ENCODE results near the gene SYCE1. TPM values are rescaled to one million over a fixed set of nuclear protein-coding genes. Genes with fewer than 3 reads are reported as not detected.

Gene SYCE1
- total and polyA plus RNA-seq, 2 donors (not counting 1 experiment from before 2014, with no cell fraction given): 0.42 TPM; not detected in 1

- CTCF ChIA-PET: no interaction called here
- WGBS (ENCODE audit: insufficient coverage): 89% methylated on average over 7 of the region's 7 CpGs
- TF ChIP-seq CTCF (IDR thresholded peaks at IDR 0.05) (no peak), EZH2 (IDR thresholded peaks at IDR 0.05; ENCODE audit: borderline replicate concordance, insufficient read depth, low read depth, low read length, poor library complexity, severe bottlenecking) (no peak)
- Histone ChIP-seq H2AFZ (ENCODE audit: insufficient read depth, low read depth, low read length, poor library complexity, severe bottlenecking) (no peak overlapping the region), H3K36me3 (replicated peaks in 1 of 2; ENCODE audit: control extremely low read depth in 1 of 2, control insufficient read depth in 1 of 2, extremely low read depth in 1 of 2, insufficient read depth in 2 of 2, low read length in 1 of 2) (no peaks in the 10 kb centered on the region), H3K9me3 (ENCODE audit: control extremely low read depth in 1 of 3, control insufficient read depth in 2 of 3, insufficient read depth in 1 of 3, low read length in 2 of 3) (peaks cover 0 to 13% (median 0%) of the 10 kb centered on the region in 3 donors), H3K79me2 (ENCODE audit: control insufficient read depth, insufficient read depth, low read length) (no peaks in the 10 kb centered on the region), H4K20me1 (ENCODE audit: control insufficient read depth, insufficient read depth, low read length, poor library complexity, severe bottlenecking) (no peaks in the 10 kb centered on the region), H3K4me1 (ENCODE audit: control insufficient read depth in 2 of 2, insufficient read depth in 2 of 2, low read length in 2 of 2) (peaks cover 8 to 24% of the 10 kb centered on the region in 2 donors), H3K9ac (ENCODE audit: low read length) (no peak overlapping the region), H3K4me3 (ENCODE audit: control extremely low read depth in 1 of 5, extremely low read depth in 1 of 5, insufficient read depth in 1 of 5, low read depth in 2 of 5, low read length in 4 of 5) (no peak overlapping the region), H3K27ac (ENCODE audit: low read length in 2 of 2) (no peak overlapping the region), H3K4me2 (replicated peaks; ENCODE audit: low read depth, low read length, poor library complexity, severe bottlenecking) (no peak overlapping the region), H3K27me3 (replicated peaks in 1 of 4; ENCODE audit: control extremely low read depth in 1 of 4, control insufficient read depth in 3 of 4, insufficient read depth in 4 of 4, low read length in 3 of 4) (peaks cover 0 to 53% (median 10%) of the 10 kb centered on the region in 4 experiments)
- intact Hi-C loops (cut with micrococcal nuclease): no loop called here
- H3K27me3 Mint-ChIP-seq: peaks cover 48% of the 10 kb centered on the region
- DNase-seq (no peak), ATAC-seq (ENCODE audit: low read depth) (no peak)
- H3K27ac Mint-ChIP-seq: no peak overlapping the region
- H3K4me3 Mint-ChIP-seq: no peak overlapping the region
- no peaks in the 10 kb centered on the region for H3K9me3 Mint-ChIP-seq (ENCODE audit: insufficient read depth)
- H3K4me1 Mint-ChIP-seq: peaks cover 13% of the 10 kb centered on the region
- POLR2A ChIA-PET: no interaction called here
Measured at GRCh38 chr10:133532871-133533270, 32.5 kb downstream of the SYCE1 start.

GRCh38 chr10:133530506-133530905 is 34.9 kb downstream of the SYCE1 start:
- ChIA-PET POLR2A (no interaction called here), CTCF (interaction anchor here (0.6 kb wide), 1 partner anchor 712 kb away, joined by 3 read pairs; no protein-coding TSS in a partner anchor)
- H3K4me2 ChIP-seq (replicated peaks; ENCODE audit: low read depth, low read length, poor library complexity, severe bottlenecking): no peak overlapping the region
- ATAC-seq (ENCODE audit: low read depth) (no peak), DNase-seq (no peak)
- TF ChIP-seq EZH2 (IDR thresholded peaks at IDR 0.05; ENCODE audit: borderline replicate concordance, insufficient read depth, low read depth, low read length, poor library complexity, severe bottlenecking) (no peak), CTCF (IDR thresholded peaks at IDR 0.05) (no peak)
- no peak overlapping the region for H3K9ac ChIP-seq (ENCODE audit: low read length)
- no peak overlapping the region for H3K27ac Mint-ChIP-seq
- no peak overlapping the region for H3K4me3 Mint-ChIP-seq
- H3K4me3 ChIP-seq (ENCODE audit: control extremely low read depth in 1 of 5, extremely low read depth in 1 of 5, insufficient read depth in 1 of 5, low read depth in 2 of 5, low read length in 4 of 5): no peak overlapping the region
- H3K9me3 ChIP-seq (ENCODE audit: control extremely low read depth in 1 of 3, control insufficient read depth in 2 of 3, insufficient read depth in 1 of 3, low read length in 2 of 3): peaks cover 0 to 28% (median 0%) of the 10 kb centered on the region in 3 donors
- H3K36me3 ChIP-seq (replicated peaks in 1 of 2; ENCODE audit: control extremely low read depth in 1 of 2, control insufficient read depth in 1 of 2, extremely low read depth in 1 of 2, insufficient read depth in 2 of 2, low read length in 1 of 2): no peaks in the 10 kb centered on the region
- H2AFZ ChIP-seq (ENCODE audit: insufficient read depth, low read depth, low read length, poor library complexity, severe bottlenecking): no peak overlapping the region
- H3K27me3 Mint-ChIP-seq: peaks cover 52% of the 10 kb centered on the region
- peaks cover 0 to 68% (median 17%) of the 10 kb centered on the region in 4 experiments for H3K27me3 ChIP-seq (replicated peaks in 1 of 4; ENCODE audit: control extremely low read depth in 1 of 4, control insufficient read depth in 3 of 4, insufficient read depth in 4 of 4, low read length in 3 of 4)
- H3K79me2 ChIP-seq (ENCODE audit: control insufficient read depth, insufficient read depth, low read length): no peaks in the 10 kb centered on the region
- intact Hi-C loops (cut with micrococcal nuclease): no loop called here
- H3K27ac ChIP-seq (ENCODE audit: low read length in 2 of 2): no peak overlapping the region
- no peaks in the 10 kb centered on the region for H4K20me1 ChIP-seq (ENCODE audit: control insufficient read depth, insufficient read depth, low read length, poor library complexity, severe bottlenecking)
- H3K4me1 Mint-ChIP-seq: peaks cover 13% of the 10 kb centered on the region
- 24% methylated on average over 9 of the region's 9 CpGs for WGBS (ENCODE audit: insufficient coverage)
- H3K4me1 ChIP-seq (ENCODE audit: control insufficient read depth in 2 of 2, insufficient read depth in 2 of 2, low read length in 2 of 2): peaks cover 8 to 24% of the 10 kb centered on the region in 2 donors
- H3K9me3 Mint-ChIP-seq (ENCODE audit: insufficient read depth): no peaks in the 10 kb centered on the region

All from B cell (primary cell).